ENCODE data around the gene ZBTB25.

DNA sequence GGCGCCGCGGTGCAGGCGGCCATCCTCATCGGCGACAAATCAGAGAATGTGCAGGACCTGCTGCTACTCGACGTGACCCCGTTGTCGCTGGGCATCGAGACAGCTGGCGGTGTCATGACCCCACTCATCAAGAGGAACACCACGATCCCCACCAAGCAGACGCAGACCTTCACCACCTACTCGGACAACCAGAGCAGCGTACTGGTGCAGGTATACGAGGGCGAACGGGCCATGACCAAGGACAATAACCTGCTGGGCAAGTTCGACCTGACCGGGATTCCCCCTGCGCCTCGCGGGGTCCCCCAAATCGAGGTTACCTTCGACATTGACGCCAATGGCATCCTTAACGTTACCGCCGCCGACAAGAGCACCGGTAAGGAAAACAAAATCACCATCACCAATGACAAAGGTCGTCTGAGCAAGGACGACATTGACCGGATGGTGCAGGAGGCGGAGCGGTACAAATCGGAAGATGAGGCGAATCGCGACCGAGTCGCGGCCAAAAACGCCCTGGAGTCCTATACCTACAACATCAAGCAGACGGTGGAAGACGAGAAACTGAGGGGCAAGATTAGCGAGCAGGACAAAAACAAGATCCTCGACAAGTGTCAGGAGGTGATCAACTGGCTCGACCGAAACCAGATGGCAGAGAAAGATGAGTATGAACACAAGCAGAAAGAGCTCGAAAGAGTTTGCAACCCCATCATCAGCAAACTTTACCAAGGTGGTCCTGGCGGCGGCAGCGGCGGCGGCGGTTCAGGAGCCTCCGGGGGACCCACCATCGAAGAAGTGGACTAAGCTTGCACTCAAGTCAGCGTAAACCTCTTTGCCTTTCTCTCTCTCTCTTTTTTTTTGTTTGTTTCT, 38.6 kb upstream of the ZBTB25 start:
- TF ChIP-seq, protein P1, sequence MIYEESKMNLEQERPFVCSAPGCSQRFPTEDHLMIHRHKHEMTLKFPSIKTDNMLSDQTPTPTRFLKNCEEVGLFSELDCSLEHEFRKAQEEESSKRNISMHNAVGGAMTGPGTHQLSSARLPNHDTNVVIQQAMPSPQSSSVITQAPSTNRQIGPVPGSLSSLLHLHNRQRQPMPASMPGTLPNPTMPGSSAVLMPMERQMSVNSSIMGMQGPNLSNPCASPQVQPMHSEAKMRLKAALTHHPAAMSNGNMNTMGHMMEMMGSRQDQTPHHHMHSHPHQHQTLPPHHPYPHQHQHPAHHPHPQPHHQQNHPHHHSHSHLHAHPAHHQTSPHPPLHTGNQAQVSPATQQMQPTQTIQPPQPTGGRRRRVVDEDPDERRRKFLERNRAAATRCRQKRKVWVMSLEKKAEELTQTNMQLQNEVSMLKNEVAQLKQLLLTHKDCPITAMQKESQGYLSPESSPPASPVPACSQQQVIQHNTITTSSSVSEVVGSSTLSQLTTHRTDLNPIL (CRISPR knock-in tag; IDR thresholded peaks at IDR 0.05; ENCODE audit: low read depth) = no peak
- TF ChIP-seq ZFP30 (CRISPR knock-in tag; IDR thresholded peaks at IDR 0.05) (no peak), ARNTL (CRISPR knock-in tag; IDR thresholded peaks at IDR 0.05; ENCODE audit: borderline replicate concordance, low read depth) (no peak), ISL1 (CRISPR knock-in tag; IDR thresholded peaks at IDR 0.05) (no peak), TOX (CRISPR knock-in tag; IDR thresholded peaks at IDR 0.05; ENCODE audit: borderline replicate concordance) (no peak), RARB (CRISPR knock-in tag; IDR thresholded peaks at IDR 0.05) (no peak), PPARA (CRISPR knock-in tag; IDR thresholded peaks at IDR 0.05; ENCODE audit: borderline replicate concordance) (no peak), ZC3H10 (CRISPR knock-in tag; IDR thresholded peaks at IDR 0.05) (no peak), ZNF8 (CRISPR knock-in tag; IDR thresholded peaks at IDR 0.05) (no peak), ZFP3 (CRISPR knock-in tag; IDR thresholded peaks at IDR 0.05) (no peak)
